ENCODE data around the gene RPLP2. TPM values are rescaled to one million over a fixed set of nuclear protein-coding genes. Genes with fewer than 3 reads are reported as not detected.
A peak's percentile ranks its signal among the peaks of the same experiment; 100 is the strongest.

RPLP2 gene
- polyA plus RNA-seq, 1 donor (not counting 4 experiments of a cell fraction or from before 2014, with no cell fraction given) = 632 TPM

DNA sequence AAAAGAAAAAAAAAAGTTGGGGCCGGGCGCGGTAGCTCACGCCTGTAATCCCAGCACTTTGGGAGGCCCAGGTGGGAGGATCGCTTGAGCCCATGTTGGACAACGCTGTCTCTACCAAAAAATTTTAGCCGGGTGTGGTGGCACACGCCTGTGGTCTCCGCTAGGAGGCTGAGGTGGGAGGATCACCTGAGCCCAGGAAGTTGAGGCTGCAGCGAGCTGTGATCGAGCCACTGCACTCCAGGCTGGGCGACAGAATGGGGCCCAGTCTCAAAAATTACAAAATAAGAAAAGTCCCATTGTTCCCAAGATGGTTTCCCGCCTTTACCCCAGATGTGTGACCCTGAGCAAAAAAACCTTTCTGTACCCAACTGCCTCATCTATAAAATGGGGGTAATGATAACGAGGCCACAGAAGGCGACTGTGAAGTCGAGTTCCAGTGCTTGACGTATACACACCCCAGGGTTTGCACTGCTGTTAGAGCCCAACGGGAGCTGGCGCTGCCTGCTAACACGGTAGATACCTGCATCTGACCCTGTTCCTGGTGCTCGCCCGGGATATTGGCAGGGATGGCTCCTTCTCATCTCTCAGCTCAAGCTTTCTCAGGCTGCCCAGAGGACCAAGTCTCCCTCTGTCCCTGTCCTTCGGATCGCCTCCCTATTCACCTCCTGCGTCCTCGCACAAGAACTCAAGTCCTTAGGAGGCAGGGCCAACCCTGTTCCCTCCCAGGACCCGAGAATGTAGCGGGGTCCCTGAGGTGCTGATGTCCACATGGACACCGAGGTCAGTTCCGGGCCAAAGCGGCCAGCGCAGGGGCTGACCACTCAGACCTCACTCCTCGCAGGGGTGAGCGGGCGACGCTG, 1.1 kb upstream of the RPLP2 start:
- no peak for TF ChIP-seq EZH2 (IDR thresholded peaks at IDR 0.05; ENCODE audit: low read length)
- no peak for TF ChIP-seq CTCF (optimal IDR thresholded peaks at IDR 0.05 in 1 of 3, IDR thresholded peaks at IDR 0.05 in 1 of 3, conservative IDR thresholded peaks at IDR 0.05 in 1 of 3; ENCODE audit: extremely low read depth in 1 of 3, insufficient read depth in 2 of 3, low read length in 3 of 3)
- peaks cover 33% of the 10 kb centered on the region for H3K4me1 ChIP-seq (ENCODE audit: control insufficient read depth, extremely low read depth, insufficient read depth, low read length)
- peak overlapping the region; percentile 99 for H3K4me2 ChIP-seq (ENCODE audit: control insufficient read depth, extremely low read depth, insufficient read depth, low read depth, low read length)
- H2AFZ ChIP-seq (ENCODE audit: control insufficient read depth, low read length) = peak overlapping the region; percentile 99
- H3K9me3 ChIP-seq (ENCODE audit: control insufficient read depth, low read depth, low read length) = no peaks in the 10 kb centered on the region
- H3K27ac ChIP-seq (ENCODE audit: control insufficient read depth, insufficient read depth, low read length) = peak overlapping the region; percentile 95
- peaks cover 19% of the 10 kb centered on the region for H4K20me1 ChIP-seq (ENCODE audit: control insufficient read depth, extremely low read depth, insufficient read depth, low read length)
- H3K27me3 ChIP-seq (ENCODE audit: control insufficient read depth, extremely low read depth, insufficient read depth, low read length) = no peaks in the 10 kb centered on the region
- no peak for DNase-seq (ENCODE audit: low read depth, low spot score)
- peaks cover 22 to 28% of the 10 kb centered on the region in 2 experiments for H3K36me3 ChIP-seq (ENCODE audit: control insufficient read depth in 2 of 2, extremely low read depth in 1 of 2, insufficient read depth in 2 of 2, low read length in 2 of 2)
- dilution Hi-C loops (cut with MboI; ENCODE audit: extremely low pct_ligation_motif_present, low sequenced_read_pairs) = no loop called here
- peaks cover 39% of the 10 kb centered on the region for H3K79me2 ChIP-seq (ENCODE audit: control insufficient read depth, insufficient read depth, low read length)
- no peaks in the 10 kb centered on the region for H3K9me1 ChIP-seq (ENCODE audit: control insufficient read depth, extremely low read depth, insufficient read depth, low read length)
- H3K9ac ChIP-seq (ENCODE audit: control insufficient read depth, extremely low read depth, insufficient read depth, low read length) = peak overlapping the region; percentile 96
- peak overlapping the region; percentile 81 to 98 (median 98) for H3K4me3 ChIP-seq (ENCODE audit: control insufficient read depth in 2 of 3, extremely low read depth in 1 of 3, insufficient read depth in 2 of 3, low read depth in 1 of 3, low read length in 3 of 3)
- no peak for FAIRE-seq

DNA sequence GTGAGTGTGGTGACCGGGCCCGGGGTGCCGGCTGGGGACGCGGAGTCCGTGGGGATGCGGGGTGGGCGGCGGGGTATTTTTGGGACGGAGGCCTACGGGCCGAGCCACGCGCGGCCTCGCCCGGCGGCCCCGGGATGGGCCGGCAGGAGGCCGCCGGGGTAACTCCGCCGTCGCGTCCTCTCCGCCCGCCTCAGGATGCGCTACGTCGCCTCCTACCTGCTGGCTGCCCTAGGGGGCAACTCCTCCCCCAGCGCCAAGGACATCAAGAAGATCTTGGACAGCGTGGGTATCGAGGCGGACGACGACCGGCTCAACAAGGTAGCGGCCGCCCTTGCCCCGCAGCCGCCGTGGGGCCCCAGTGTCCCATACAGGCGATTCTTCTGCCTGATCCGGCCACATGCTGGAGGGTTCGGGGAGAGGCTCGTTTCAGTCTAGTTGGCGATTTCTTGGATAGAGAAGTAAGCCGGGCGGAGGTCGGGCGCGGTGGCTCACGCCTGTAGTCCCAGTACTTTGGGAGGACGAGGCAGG, 337 bp downstream of the RPLP2 start:
- DNase-seq (ENCODE audit: low read depth, low spot score) (no peak), FAIRE-seq (no peak)
- peak overlapping the region; percentile 96 for H3K9ac ChIP-seq (ENCODE audit: control insufficient read depth, extremely low read depth, insufficient read depth, low read length)
- H3K4me3 ChIP-seq (ENCODE audit: control insufficient read depth in 2 of 3, extremely low read depth in 1 of 3, insufficient read depth in 2 of 3, low read depth in 1 of 3, low read length in 3 of 3) = peak overlapping the region; percentile 81 to 98 (median 98)
- H3K4me2 ChIP-seq (ENCODE audit: control insufficient read depth, extremely low read depth, insufficient read depth, low read depth, low read length) = peak overlapping the region; percentile 83
- no peaks in the 10 kb centered on the region for H3K9me1 ChIP-seq (ENCODE audit: control insufficient read depth, extremely low read depth, insufficient read depth, low read length)
- peaks cover 22% of the 10 kb centered on the region for H3K4me1 ChIP-seq (ENCODE audit: control insufficient read depth, extremely low read depth, insufficient read depth, low read length)
- H3K9me3 ChIP-seq (ENCODE audit: control insufficient read depth, low read depth, low read length) = no peaks in the 10 kb centered on the region
- no peaks in the 10 kb centered on the region for H3K27me3 ChIP-seq (ENCODE audit: control insufficient read depth, extremely low read depth, insufficient read depth, low read length)
- no peak overlapping the region for H2AFZ ChIP-seq (ENCODE audit: control insufficient read depth, low read length)
- peaks cover 39% of the 10 kb centered on the region for H3K79me2 ChIP-seq (ENCODE audit: control insufficient read depth, insufficient read depth, low read length)
- dilution Hi-C loops (cut with MboI; ENCODE audit: extremely low pct_ligation_motif_present, low sequenced_read_pairs) = no loop called here
- peaks cover 28 to 31% of the 10 kb centered on the region in 2 experiments for H3K36me3 ChIP-seq (ENCODE audit: control insufficient read depth in 2 of 2, extremely low read depth in 1 of 2, insufficient read depth in 2 of 2, low read length in 2 of 2)
- TF ChIP-seq EZH2 (IDR thresholded peaks at IDR 0.05; ENCODE audit: low read length) = no peak
- no peak for TF ChIP-seq CTCF (optimal IDR thresholded peaks at IDR 0.05 in 1 of 3, IDR thresholded peaks at IDR 0.05 in 1 of 3, conservative IDR thresholded peaks at IDR 0.05 in 1 of 3; ENCODE audit: extremely low read depth in 1 of 3, insufficient read depth in 2 of 3, low read length in 3 of 3)
- peak overlapping the region; percentile 95 for H3K27ac ChIP-seq (ENCODE audit: control insufficient read depth, insufficient read depth, low read length)
- peaks cover 19% of the 10 kb centered on the region for H4K20me1 ChIP-seq (ENCODE audit: control insufficient read depth, extremely low read depth, insufficient read depth, low read length)
